Measurements from ENCODE around the gene EFCAB10. TPM values are rescaled to one million over a fixed set of nuclear protein-coding genes. Genes with fewer than 3 reads are reported as not detected.

The EFCAB10 gene
- total and polyA plus RNA-seq, 4 experiments from 2014 or later, result 0.47 TPM; not detected in 3

- CTCF ChIA-PET (ENCODE audit: partially characterized antibody), result no interaction called here
- H3K27ac ChIP-seq (ENCODE audit: low read depth, low read length), result no peak overlapping the region
- intact Hi-C loops (cut with micrococcal nuclease), result no loop called here
- H3K9me3 ChIP-seq (ENCODE audit: control insufficient read depth in 1 of 2, low read length in 2 of 2), result no peaks in the 10 kb centered on the region
- no peaks in the 10 kb centered on the region for H3K4me1 ChIP-seq (ENCODE audit: insufficient read depth, low read length)
- H3K36me3 ChIP-seq (ENCODE audit: insufficient read depth, low read length), result no peaks in the 10 kb centered on the region
- Mint-ChIP-seq H3K27me3 (no peaks in the 10 kb centered on the region), H3K4me1 (no peaks in the 10 kb centered on the region), H3K27ac (no peak overlapping the region), H3K36me3 (no peaks in the 10 kb centered on the region), H3K4me3 (no peak overlapping the region), H3K9me3 (peaks cover 0 to 4% (median 0%) of the 10 kb centered on the region in 8 donors)
- POLR2A ChIA-PET (ENCODE audit: partially characterized antibody), result no interaction called here
- H3K4me3 ChIP-seq (ENCODE audit: low read length in 2 of 2), result no peak overlapping the region
- H3K27me3 ChIP-seq (ENCODE audit: insufficient read depth, low read length), result no peaks in the 10 kb centered on the region
- DNase-seq, result no peak
These were observed 15.6 kb upstream of the EFCAB10 start for GRCh38 chr7:105596866-105597265.

- no peaks in the 10 kb centered on the region for H3K4me1 ChIP-seq (ENCODE audit: insufficient read depth, low read length)
- Mint-ChIP-seq H3K9me3 (no peaks in the 10 kb centered on the region), H3K27me3 (no peaks in the 10 kb centered on the region), H3K36me3 (no peaks in the 10 kb centered on the region), H3K4me3 (no peak overlapping the region), H3K27ac (peak overlapping the region in 1 of 7 donors; percentile 11), H3K4me1 (peaks cover 3 to 5% (median 4%) of the 10 kb centered on the region in 4 donors)
- H3K9me3 ChIP-seq (ENCODE audit: control insufficient read depth in 1 of 2, low read length in 2 of 2), result no peaks in the 10 kb centered on the region
- no peak overlapping the region for H3K4me3 ChIP-seq (ENCODE audit: low read length in 2 of 2)
- no peak overlapping the region for H3K27ac ChIP-seq (ENCODE audit: low read depth, low read length)
- intact Hi-C loops (cut with micrococcal nuclease), result no loop called here
- H3K36me3 ChIP-seq (ENCODE audit: insufficient read depth, low read length), result no peaks in the 10 kb centered on the region
- ChIA-PET CTCF (ENCODE audit: partially characterized antibody) (interaction anchor here (0.6 kb wide), 1 partner anchor 34 kb away, joined by 3 read pairs; no protein-coding TSS in a partner anchor), POLR2A (ENCODE audit: partially characterized antibody) (no interaction called here)
- no peaks in the 10 kb centered on the region for H3K27me3 ChIP-seq (ENCODE audit: insufficient read depth, low read length)
- DNase-seq, result no peak
These were observed 12.7 kb upstream of the EFCAB10 start for GRCh38 chr7:105594034-105594433.

GRCh38 chr7:105591522-105591921 is 10.2 kb upstream of the EFCAB10 start:
- intact Hi-C loops (cut with micrococcal nuclease), result no loop called here
- Mint-ChIP-seq H3K27me3 (no peaks in the 10 kb centered on the region), H3K4me1 (peaks cover 4 to 6% (median 5%) of the 10 kb centered on the region in 4 donors), H3K4me3 (no peak overlapping the region), H3K27ac (no peak overlapping the region), H3K36me3 (no peaks in the 10 kb centered on the region), H3K9me3 (no peaks in the 10 kb centered on the region)
- no peak for DNase-seq
- H3K9me3 ChIP-seq (ENCODE audit: control insufficient read depth in 1 of 2, low read length in 2 of 2), result no peaks in the 10 kb centered on the region
- POLR2A ChIA-PET (ENCODE audit: partially characterized antibody), result no interaction called here
- CTCF ChIA-PET (ENCODE audit: partially characterized antibody), result interaction anchor here (1.0 to 1.2 kb wide), 2 partner anchors 12 to 14 kb away, joined by 3 read pairs; no protein-coding TSS in a partner anchor
- H3K36me3 ChIP-seq (ENCODE audit: insufficient read depth, low read length), result no peaks in the 10 kb centered on the region
- no peaks in the 10 kb centered on the region for H3K27me3 ChIP-seq (ENCODE audit: insufficient read depth, low read length)
- no peak overlapping the region for H3K4me3 ChIP-seq (ENCODE audit: low read length in 2 of 2)
- H3K27ac ChIP-seq (ENCODE audit: low read depth, low read length), result no peak overlapping the region
- peaks cover 4% of the 10 kb centered on the region for H3K4me1 ChIP-seq (ENCODE audit: insufficient read depth, low read length)

- Histone ChIP-seq H3K4me1 (ENCODE audit: insufficient read depth, low read length) (peaks cover 4% of the 10 kb centered on the region), H3K27ac (ENCODE audit: low read depth, low read length) (no peak overlapping the region), H3K27me3 (ENCODE audit: insufficient read depth, low read length) (no peaks in the 10 kb centered on the region), H3K36me3 (ENCODE audit: insufficient read depth, low read length) (no peaks in the 10 kb centered on the region), H3K9me3 (ENCODE audit: control insufficient read depth in 1 of 2, low read length in 2 of 2) (no peaks in the 10 kb centered on the region), H3K4me3 (ENCODE audit: low read length in 2 of 2) (no peak overlapping the region)
- ChIA-PET CTCF (ENCODE audit: partially characterized antibody) (interaction anchor here (1.0 to 2.2 kb wide), 3 partner anchors 9 to 15 kb away, joined by 3 to 4 read pairs (median 3); no protein-coding TSS in a partner anchor), POLR2A (ENCODE audit: partially characterized antibody) (no interaction called here)
- Mint-ChIP-seq H3K27me3 (no peaks in the 10 kb centered on the region), H3K36me3 (no peaks in the 10 kb centered on the region), H3K4me3 (no peak overlapping the region), H3K27ac (no peak overlapping the region), H3K4me1 (peaks cover 4 to 6% (median 5%) of the 10 kb centered on the region in 4 donors), H3K9me3 (no peaks in the 10 kb centered on the region)
- DNase-seq, result no peak
- intact Hi-C loops (cut with micrococcal nuclease), result no loop called here
These were observed 9.5 kb upstream of the EFCAB10 start for GRCh38 chr7:105590793-105591192.

GRCh38 chr7:105589356-105590077 is 8.2 kb upstream of the EFCAB10 start:
- POLR2A ChIA-PET (ENCODE audit: partially characterized antibody), result interaction anchor here (1.2 to 1.4 kb wide), 2 partner anchors 57 to 100 kb away, joined by 4 to 5 read pairs; partner anchors contain the start of gene RINT1
- H3K4me3 Mint-ChIP-seq, result peak overlapping the region in 1 of 8 donors; percentile 42
- DNase-seq, result peak; percentile 47 to 59 (median 53)
- peaks cover 4% of the 10 kb centered on the region for H3K4me1 ChIP-seq (ENCODE audit: insufficient read depth, low read length)
- peak overlapping the region in 4 of 7 donors; percentile 14 to 78 (median 54) for H3K27ac Mint-ChIP-seq
- peaks cover 0 to 5% (median 2%) of the 10 kb centered on the region in 8 donors for H3K9me3 Mint-ChIP-seq
- intact Hi-C loops (cut with micrococcal nuclease), result loop anchor here (1.0 to 5.0 kb wide), 4 partner anchors 607 to 1357 kb away; no protein-coding TSS in a partner anchor
- no peaks in the 10 kb centered on the region for H3K27me3 ChIP-seq (ENCODE audit: insufficient read depth, low read length)
- no peaks in the 10 kb centered on the region for H3K9me3 ChIP-seq (ENCODE audit: control insufficient read depth in 1 of 2, low read length in 2 of 2)
- H3K36me3 Mint-ChIP-seq, result no peaks in the 10 kb centered on the region
- H3K27ac ChIP-seq (ENCODE audit: low read depth, low read length), result no peak overlapping the region
- no peaks in the 10 kb centered on the region for H3K36me3 ChIP-seq (ENCODE audit: insufficient read depth, low read length)
- H3K4me1 Mint-ChIP-seq, result peaks cover 4 to 6% (median 5%) of the 10 kb centered on the region in 4 donors
- H3K27me3 Mint-ChIP-seq, result no peaks in the 10 kb centered on the region
- CTCF ChIA-PET (ENCODE audit: partially characterized antibody), result interaction anchor here (0.8 to 2.3 kb wide), 8 partner anchors 10 to 706 kb away, joined by 3 to 12 read pairs (median 4); partner anchors contain the start of gene RINT1
- no peak overlapping the region for H3K4me3 ChIP-seq (ENCODE audit: low read length in 2 of 2)

GRCh38 chr7:105587909-105588635 is 6.8 kb upstream of the EFCAB10 start:
- ChIA-PET CTCF (ENCODE audit: partially characterized antibody) (interaction anchor here (0.6 to 2.3 kb wide), 4 partner anchors 9 to 117 kb away, joined by 3 to 12 read pairs (median 5); partner anchors contain the start of gene RINT1), POLR2A (ENCODE audit: partially characterized antibody) (interaction anchor here (0.9 to 1.2 kb wide), 2 partner anchors 99 to 575 kb away, joined by 4 read pairs; no protein-coding TSS in a partner anchor)
- Mint-ChIP-seq H3K4me1 (peaks cover 4 to 6% (median 5%) of the 10 kb centered on the region in 4 donors), H3K27me3 (no peaks in the 10 kb centered on the region), H3K36me3 (peaks cover 0 to 2% of the 10 kb centered on the region in 2 donors), H3K27ac (peak overlapping the region in 2 of 7 donors; percentile 24 to 60), H3K4me3 (peak overlapping the region in 2 of 8 donors; percentile 8 to 39), H3K9me3 (peaks cover 0 to 13% (median 5%) of the 10 kb centered on the region in 8 donors)
- Histone ChIP-seq H3K9me3 (ENCODE audit: control insufficient read depth in 1 of 2, low read length in 2 of 2) (no peaks in the 10 kb centered on the region), H3K4me3 (ENCODE audit: low read length in 2 of 2) (no peak overlapping the region), H3K27ac (ENCODE audit: low read depth, low read length) (no peak overlapping the region), H3K27me3 (ENCODE audit: insufficient read depth, low read length) (no peaks in the 10 kb centered on the region), H3K4me1 (ENCODE audit: insufficient read depth, low read length) (peaks cover 4% of the 10 kb centered on the region), H3K36me3 (ENCODE audit: insufficient read depth, low read length) (no peaks in the 10 kb centered on the region)
- no peak for DNase-seq
- intact Hi-C loops (cut with micrococcal nuclease), result loop anchor here (2.0 to 5.0 kb wide), 3 partner anchors 606 to 1356 kb away; no protein-coding TSS in a partner anchor

Data from CD4-positive, alpha-beta memory T cell (primary cell).